Activated T-cell treated with anti-CD3 and anti-CD28 coated beads, Interleukin-2, amount 50 U/mL, for 4 hours (primary cell): Measurements from ENCODE around the gene PLSCR3. TPM values are rescaled to one million over a fixed set of nuclear protein-coding genes. Genes with fewer than 3 reads are reported as not detected.
A peak's percentile ranks its signal among the peaks of the same experiment; 100 is the strongest.

ENCODE experiments used
- ATAC-seq, 2 donors: fragments of 200-7000 bp; cut with Tn5 transposase; one replicate each; pipeline ENCODE4 v1.10.0; 2021
- DNase-seq: peaks from one replicate; pipeline ENCODE4 v3.0.0-alpha.2; 2020
- H3K27me3 Mint-ChIP-seq: one replicate; pipeline ENCODE4 v1.8.0; 2021; ENCODE audit warnings: low read depth, mixed read lengths
- H3K36me3 Mint-ChIP-seq: one replicate; pipeline ENCODE4 v1.8.0; 2022; ENCODE audit warnings: mixed read lengths; ENCODE audit not compliant: insufficient read depth
- H3K4me1 Mint-ChIP-seq: one replicate; pipeline ENCODE4 v1.8.0; 2021; ENCODE audit warnings: low read depth, mixed read lengths
- H3K4me3 Mint-ChIP-seq: one replicate; pipeline ENCODE4 v1.8.0; 2021; ENCODE audit warnings: mild to moderate bottlenecking, moderate library complexity, mixed read lengths
- H3K9me3 Mint-ChIP-seq: one replicate; pipeline ENCODE4 v1.8.0; 2021; ENCODE audit warnings: mixed read lengths
- total RNA-seq, 3 donors: library from RNA; stranded (reverse); gene quantifications; one replicate each; pipeline ENCODE4 v1.2.1, GENCODE V29; 2021

The PLSCR3 gene
- total RNA-seq, 3 donors from 2014 or later, result 67.7 to 69.1 (median 68.9) TPM

- H3K4me1 Mint-ChIP-seq, result no peaks in the 10 kb centered on the region
- H3K27me3 Mint-ChIP-seq, result peaks cover 3% of the 10 kb centered on the region
- no peak for ATAC-seq
- no peaks in the 10 kb centered on the region for H3K9me3 Mint-ChIP-seq
- no peaks in the 10 kb centered on the region for H3K36me3 Mint-ChIP-seq
- H3K4me3 Mint-ChIP-seq, result no peak overlapping the region
- DNase-seq, result no peak
Measured at GRCh38 chr17:7418472-7419152, 24.3 kb upstream of the PLSCR3 start.

- DNase-seq, result no peak
- Mint-ChIP-seq H3K27me3 (peaks cover 3% of the 10 kb centered on the region), H3K4me3 (no peak overlapping the region), H3K9me3 (no peaks in the 10 kb centered on the region), H3K36me3 (no peaks in the 10 kb centered on the region), H3K4me1 (no peaks in the 10 kb centered on the region)
- ATAC-seq, result no peak
Measured at GRCh38 chr17:7417056-7417655, 22.8 kb upstream of the PLSCR3 start.

- Mint-ChIP-seq H3K9me3 (no peaks in the 10 kb centered on the region), H3K36me3 (no peaks in the 10 kb centered on the region), H3K4me3 (no peak overlapping the region), H3K27me3 (peaks cover 3% of the 10 kb centered on the region), H3K4me1 (no peaks in the 10 kb centered on the region)
- ATAC-seq (no peak), DNase-seq (no peak)
Measured at GRCh38 chr17:7416323-7416722, 22.0 kb upstream of the PLSCR3 start.

GRCh38 chr17:7415784-7416183, 21.5 kb upstream of the PLSCR3 start:
- Mint-ChIP-seq H3K27me3 (peaks cover 3% of the 10 kb centered on the region), H3K4me3 (no peak overlapping the region), H3K9me3 (no peaks in the 10 kb centered on the region), H3K4me1 (no peaks in the 10 kb centered on the region), H3K36me3 (no peaks in the 10 kb centered on the region)
- DNase-seq (no peak), ATAC-seq (no peak)

- Mint-ChIP-seq H3K36me3 (no peaks in the 10 kb centered on the region), H3K4me3 (no peak overlapping the region), H3K9me3 (no peaks in the 10 kb centered on the region), H3K4me1 (no peaks in the 10 kb centered on the region), H3K27me3 (peaks cover 3% of the 10 kb centered on the region)
- ATAC-seq, result no peak
- DNase-seq, result no peak
Measured at GRCh38 chr17:7414837-7415236, 20.5 kb upstream of the PLSCR3 start.

GRCh38 chr17:7413346-7413985, 19.1 kb upstream of the PLSCR3 start:
- Mint-ChIP-seq H3K4me1 (no peaks in the 10 kb centered on the region), H3K27me3 (no peaks in the 10 kb centered on the region), H3K36me3 (no peaks in the 10 kb centered on the region), H3K9me3 (no peaks in the 10 kb centered on the region), H3K4me3 (no peak overlapping the region)
- ATAC-seq (no peak), DNase-seq (no peak)

- H3K4me3 Mint-ChIP-seq, result no peak overlapping the region
Measured at GRCh38 chr17:7411427-7411750, 17.1 kb upstream of the PLSCR3 start.

GRCh38 chr17:7410634-7411426, 16.5 kb upstream of the PLSCR3 start:
- DNase-seq, result no peak
- H3K4me3 Mint-ChIP-seq, result no peak overlapping the region

More at GRCh38 chr17:7411427-7411750, 17.1 kb upstream of the PLSCR3 start:
- Mint-ChIP-seq H3K4me1 (no peaks in the 10 kb centered on the region), H3K9me3 (no peaks in the 10 kb centered on the region), H3K27me3 (no peaks in the 10 kb centered on the region), H3K36me3 (no peaks in the 10 kb centered on the region)
- ATAC-seq (no peak), DNase-seq (no peak)

GRCh38 chr17:7409716-7410115, 15.4 kb upstream of the PLSCR3 start:
- Mint-ChIP-seq H3K4me1 (peaks cover 5% of the 10 kb centered on the region), H3K36me3 (no peaks in the 10 kb centered on the region), H3K9me3 (no peaks in the 10 kb centered on the region), H3K4me3 (no peak overlapping the region), H3K27me3 (no peaks in the 10 kb centered on the region)
- DNase-seq, result no peak
- ATAC-seq, result no peak

More at GRCh38 chr17:7410634-7411426, 16.5 kb upstream of the PLSCR3 start:
- no peaks in the 10 kb centered on the region for H3K9me3 Mint-ChIP-seq
- no peak for ATAC-seq
- H3K27me3 Mint-ChIP-seq, result no peaks in the 10 kb centered on the region
- H3K4me1 Mint-ChIP-seq, result peaks cover 2% of the 10 kb centered on the region
- no peaks in the 10 kb centered on the region for H3K36me3 Mint-ChIP-seq

GRCh38 chr17:7408863-7409262, 14.5 kb upstream of the PLSCR3 start:
- no peaks in the 10 kb centered on the region for H3K9me3 Mint-ChIP-seq
- no peaks in the 10 kb centered on the region for H3K27me3 Mint-ChIP-seq
- H3K4me1 Mint-ChIP-seq, result peaks cover 5% of the 10 kb centered on the region
- DNase-seq (no peak), ATAC-seq (no peak)
- H3K36me3 Mint-ChIP-seq, result no peaks in the 10 kb centered on the region
- no peak overlapping the region for H3K4me3 Mint-ChIP-seq

- Mint-ChIP-seq H3K4me1 (peaks cover 5% of the 10 kb centered on the region), H3K9me3 (no peaks in the 10 kb centered on the region), H3K27me3 (no peaks in the 10 kb centered on the region), H3K4me3 (no peak overlapping the region), H3K36me3 (no peaks in the 10 kb centered on the region)
- ATAC-seq, result no peak
- DNase-seq, result peak; percentile 15
Measured at GRCh38 chr17:7408252-7408727, 14.0 kb upstream of the PLSCR3 start.

- Mint-ChIP-seq H3K4me3 (no peak within 1 kb of the TSS), H3K4me1 (peaks cover 11% of the 10 kb centered on the region), H3K27me3 (no peaks in the 10 kb centered on the region), H3K36me3 (no peaks in the 10 kb centered on the region), H3K9me3 (no peaks in the 10 kb centered on the region)
- DNase-seq (no peak), ATAC-seq (no peak)
Measured at GRCh38 chr17:7407485-7408251, 13.3 kb upstream of the PLSCR3 start, which contains the start of gene NLGN2. NLGN2 (plus strand) TSS chr17:7407845; CDS start chr17:7408256, 411 bp downstream.

- H3K36me3 Mint-ChIP-seq, result no peaks in the 10 kb centered on the region
- H3K4me3 Mint-ChIP-seq, result no peak overlapping the region
- peaks cover 11% of the 10 kb centered on the region for H3K4me1 Mint-ChIP-seq
- no peak for DNase-seq
- H3K27me3 Mint-ChIP-seq, result no peaks in the 10 kb centered on the region
- H3K9me3 Mint-ChIP-seq, result no peaks in the 10 kb centered on the region
- ATAC-seq, result no peak
Measured at GRCh38 chr17:7407082-7407481, 12.8 kb upstream of the PLSCR3 start.
